ENCODE results near the gene CWC27.

DNA sequence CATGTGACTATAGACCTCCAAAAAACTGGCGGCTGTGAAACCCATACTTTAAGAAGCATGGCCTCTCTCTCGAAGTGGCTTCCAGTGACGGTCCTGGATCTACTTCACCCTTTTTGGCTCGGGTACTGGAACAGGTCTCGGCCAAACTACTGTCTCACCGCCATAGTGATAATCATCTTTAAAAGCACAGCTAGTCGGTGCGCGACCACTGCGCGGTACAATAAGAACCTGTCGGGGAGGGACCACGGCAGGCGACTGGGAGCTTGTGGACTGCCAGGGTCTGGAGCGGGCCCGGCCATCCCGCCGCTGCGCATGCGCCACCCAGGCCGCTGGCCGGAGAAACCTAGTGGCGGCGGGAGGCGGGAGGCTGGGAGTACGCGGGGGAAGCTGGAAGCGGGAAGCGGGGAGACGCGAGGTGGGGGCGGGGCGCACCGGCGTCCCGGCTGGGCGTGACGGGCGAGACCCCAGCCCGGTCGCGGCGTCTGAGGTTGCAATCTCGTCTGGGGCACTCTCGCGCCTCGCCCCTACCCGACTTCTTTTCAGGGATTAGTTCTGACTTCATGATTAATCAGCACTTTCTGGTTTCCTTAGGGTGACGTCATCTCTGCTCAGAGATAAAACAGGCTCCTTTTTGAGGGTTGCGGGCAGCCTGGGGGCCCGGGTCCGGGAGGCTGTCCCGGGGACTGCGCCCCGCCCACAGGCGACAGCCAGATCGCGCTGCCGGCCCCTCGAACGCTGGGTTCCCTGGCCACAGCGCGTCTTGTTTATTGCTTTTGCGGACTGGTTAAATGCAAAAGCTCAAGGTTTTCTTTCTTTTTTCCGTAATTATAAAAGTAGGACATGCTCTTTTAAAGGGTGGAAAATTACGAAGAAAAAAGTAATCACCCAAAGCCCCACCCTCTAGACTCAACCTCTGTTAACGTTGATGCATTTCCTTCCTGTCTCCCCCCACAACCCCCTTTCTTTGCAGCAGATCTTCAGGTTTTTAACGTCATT, 266.8 kb downstream of the CWC27 start:
- TF ChIP-seq CTCF (IDR thresholded peaks at IDR 0.05), result peak in 4 of 7 experiments; percentile 16 to 30 (median 28)
- peak; percentile 51 to 77 (median 72) for TF ChIP-seq POLR2A (IDR thresholded peaks at IDR 0.05)

All from body of pancreas (tissue), 4 donors.